ENCODE results near the gene DUS3L.

DUS3L gene

GRCh38 chr19:5829567-5830310 is 38.8 kb upstream of the DUS3L start:
- TF ChIP-seq NFIC (IDR thresholded peaks at IDR 0.05) (no peak), ZBTB7A (IDR thresholded peaks at IDR 0.05; ENCODE audit: low read depth) (no peak), FOXM1 (IDR thresholded peaks at IDR 0.05; ENCODE audit: borderline replicate concordance, low read depth) (no peak), TEAD4 (IDR thresholded peaks at IDR 0.05) (no peak), CEBPB (IDR thresholded peaks at IDR 0.05) (no peak), TAF1 (IDR thresholded peaks at IDR 0.05; ENCODE audit: low read depth) (no peak), CREB1 (IDR thresholded peaks at IDR 0.05; ENCODE audit: low read depth) (no peak), TCF12 (IDR thresholded peaks at IDR 0.05; ENCODE audit: low read depth) (no peak), EGR1 (IDR thresholded peaks at IDR 0.05) (no peak), RAD21 (IDR thresholded peaks at IDR 0.05; ENCODE audit: low read depth) (no peak), REST (IDR thresholded peaks at IDR 0.05; ENCODE audit: low read depth) (no peak), YY1 (IDR thresholded peaks at IDR 0.05; ENCODE audit: low read depth) (no peak), EP300 (IDR thresholded peaks at IDR 0.05; ENCODE audit: borderline replicate concordance) (no peak), USF1 (IDR thresholded peaks at IDR 0.05) (no peak), MAX (IDR thresholded peaks at IDR 0.05) (no peak)

GRCh38 chr19:5828661-5829566 is 38.0 kb upstream of the DUS3L start:
- TF ChIP-seq TCF12 (IDR thresholded peaks at IDR 0.05; ENCODE audit: low read depth): 0 out of 2 replicates have a peak, but pooled peaks have one; percentile 41
- no peak for TF ChIP-seq USF1 (IDR thresholded peaks at IDR 0.05)
- TF ChIP-seq CREB1 (IDR thresholded peaks at IDR 0.05; ENCODE audit: low read depth): no peak
- no peak for TF ChIP-seq FOXM1 (IDR thresholded peaks at IDR 0.05; ENCODE audit: borderline replicate concordance, low read depth)
- no peak for TF ChIP-seq YY1 (IDR thresholded peaks at IDR 0.05; ENCODE audit: low read depth)
- no peak for TF ChIP-seq EGR1 (IDR thresholded peaks at IDR 0.05)
- TF ChIP-seq RAD21 (IDR thresholded peaks at IDR 0.05; ENCODE audit: low read depth): no peak
- no peak for TF ChIP-seq TEAD4 (IDR thresholded peaks at IDR 0.05)
- TF ChIP-seq NFIC (IDR thresholded peaks at IDR 0.05): no peak
- TF ChIP-seq ZBTB7A (IDR thresholded peaks at IDR 0.05; ENCODE audit: low read depth): 0 out of 2 replicates have a peak, but pooled peaks have one; percentile 10
- 0 out of 2 replicates have a peak, but pooled peaks have one; percentile 22 for TF ChIP-seq EP300 (IDR thresholded peaks at IDR 0.05; ENCODE audit: borderline replicate concordance)
- TF ChIP-seq REST (IDR thresholded peaks at IDR 0.05; ENCODE audit: low read depth): no peak

- TF ChIP-seq EGR1 (IDR thresholded peaks at IDR 0.05) (no peak), RAD21 (IDR thresholded peaks at IDR 0.05; ENCODE audit: low read depth) (no peak), USF1 (IDR thresholded peaks at IDR 0.05) (no peak), ZBTB7A (IDR thresholded peaks at IDR 0.05; ENCODE audit: low read depth) (no peak), REST (IDR thresholded peaks at IDR 0.05; ENCODE audit: low read depth) (no peak), FOXM1 (IDR thresholded peaks at IDR 0.05; ENCODE audit: borderline replicate concordance, low read depth) (no peak), MAX (IDR thresholded peaks at IDR 0.05) (no peak)
These were observed 37.1 kb upstream of the DUS3L start for GRCh38 chr19:5827891-5828660.

Data from Ishikawa (cell line).